Neural progenitor cell (in vitro differentiated cells): ENCODE data around the gene ERC2.

Source experiments
- EZH2 ChIP-seq: fragments of 200-600 bp; sonication (generic); IDR thresholded peaks from 2 replicates; pipeline ENCODE4 v1.6.1; 2017; ENCODE audit warnings: antibody characterized with exemption, mild to moderate bottlenecking, moderate library complexity
- EZH2phosphoT487 ChIP-seq: fragments of 200-600 bp; sonication (generic); IDR thresholded peaks from 2 replicates; pipeline ENCODE4 v1.6.1; 2017; ENCODE audit warnings: antibody characterized with exemption
- TF ChIP-seq, protein P1 (sequence below): fragments of 200-600 bp; sonication (generic); IDR thresholded peaks from 2 replicates; pipeline ENCODE4 v1.5.1; 2017; ENCODE audit warnings: antibody characterized with exemption, mild to moderate bottlenecking

GRCh38 chr3:56370991-56371775 lies 97.1 kb downstream of the ERC2 start:
- TF ChIP-seq, protein P1, sequence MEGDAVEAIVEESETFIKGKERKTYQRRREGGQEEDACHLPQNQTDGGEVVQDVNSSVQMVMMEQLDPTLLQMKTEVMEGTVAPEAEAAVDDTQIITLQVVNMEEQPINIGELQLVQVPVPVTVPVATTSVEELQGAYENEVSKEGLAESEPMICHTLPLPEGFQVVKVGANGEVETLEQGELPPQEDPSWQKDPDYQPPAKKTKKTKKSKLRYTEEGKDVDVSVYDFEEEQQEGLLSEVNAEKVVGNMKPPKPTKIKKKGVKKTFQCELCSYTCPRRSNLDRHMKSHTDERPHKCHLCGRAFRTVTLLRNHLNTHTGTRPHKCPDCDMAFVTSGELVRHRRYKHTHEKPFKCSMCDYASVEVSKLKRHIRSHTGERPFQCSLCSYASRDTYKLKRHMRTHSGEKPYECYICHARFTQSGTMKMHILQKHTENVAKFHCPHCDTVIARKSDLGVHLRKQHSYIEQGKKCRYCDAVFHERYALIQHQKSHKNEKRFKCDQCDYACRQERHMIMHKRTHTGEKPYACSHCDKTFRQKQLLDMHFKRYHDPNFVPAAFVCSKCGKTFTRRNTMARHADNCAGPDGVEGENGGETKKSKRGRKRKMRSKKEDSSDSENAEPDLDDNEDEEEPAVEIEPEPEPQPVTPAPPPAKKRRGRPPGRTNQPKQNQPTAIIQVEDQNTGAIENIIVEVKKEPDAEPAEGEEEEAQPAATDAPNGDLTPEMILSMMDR = no peak
- TF ChIP-seq EZH2 (no peak), EZH2phosphoT487 (no peak)
